Measurements from ENCODE around the gene SV2B.

- no peak for TF ChIP-seq CTCF (IDR thresholded peaks at IDR 0.05)
- TF ChIP-seq POLR2A (IDR thresholded peaks at IDR 0.05): no peak
Observed at GRCh38 chr15:91073077-91073476, 27.0 kb upstream of the SV2B start.

Data from adrenal gland (tissue), 5 donors.